GM18868 (cell line): ENCODE data around the gene GGT7.
"Not testable (repeated sequence)": the region's sequence is repeated elsewhere in the genome, so short reads cannot be mapped to it uniquely, and the experiment has no call there.

Source experiments
- ATAC-seq: cut with Tn5 transposase; IDR thresholded peaks from one replicate; pipeline ENCODE4 v1.9.1; 2021; ENCODE audit warnings: mild to moderate bottlenecking, moderate library complexity; ENCODE audit not compliant: unreplicated experiment

The GGT7 gene

DNA sequence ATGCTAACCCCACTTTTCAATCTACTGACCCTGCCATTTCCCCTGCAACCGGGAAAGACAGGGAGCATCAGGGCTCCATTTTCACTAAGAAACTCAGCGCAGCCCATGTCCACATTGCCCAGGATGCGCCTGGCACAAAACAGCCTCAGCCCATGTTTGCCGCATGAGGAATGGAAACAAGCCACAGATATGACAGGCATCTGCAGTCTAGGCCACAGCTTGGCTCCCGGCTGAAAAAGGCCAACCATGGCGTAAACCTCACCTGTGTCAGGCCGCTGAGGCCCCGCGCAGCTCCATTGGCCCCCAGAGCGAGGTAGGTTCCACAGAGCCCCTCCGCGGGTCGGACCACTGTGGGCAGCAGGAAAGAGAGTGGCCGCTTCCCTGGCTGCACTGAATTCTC lies 21.7 kb downstream of the GGT7 start:
- no peak for ATAC-seq

GRCh38 chr20:34849778-34850177 lies 22.9 kb downstream of the GGT7 start:
- ATAC-seq, result no peak

GRCh38 chr20:34848597-34848996 lies 24.1 kb downstream of the GGT7 start:
- no peak for ATAC-seq

GRCh38 chr20:34843421-34843820 lies 29.2 kb downstream of the GGT7 start:
- no peak for ATAC-seq

- ATAC-seq, result no peak
Measured at GRCh38 chr20:34842143-34842542, 30.5 kb downstream of the GGT7 start.

GRCh38 chr20:34834459-34834893 lies 38.2 kb downstream of the GGT7 start:
- no peak for ATAC-seq

- no peak for ATAC-seq
Measured at GRCh38 chr20:34831936-34832335, 40.7 kb downstream of the GGT7 start.

DNA sequence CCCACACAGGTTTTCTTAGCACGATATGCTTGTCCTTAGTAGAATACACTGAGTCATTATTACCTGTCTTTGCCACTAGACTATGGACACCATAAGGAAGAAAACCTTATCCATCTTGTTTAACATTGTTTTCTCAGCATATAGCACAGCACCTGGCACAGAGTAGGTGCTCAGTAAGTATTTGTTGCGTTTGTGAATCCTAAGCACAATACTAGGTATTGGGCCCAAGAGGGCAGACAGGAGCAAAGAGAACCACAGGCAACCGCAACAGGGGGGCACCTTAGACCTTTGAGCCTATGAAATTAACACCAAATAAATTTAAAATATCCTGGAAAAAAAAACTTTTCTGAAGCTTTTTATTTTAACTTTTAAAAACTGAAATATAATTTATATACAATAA lies 43.5 kb downstream of the GGT7 start:
- no peak for ATAC-seq

DNA sequence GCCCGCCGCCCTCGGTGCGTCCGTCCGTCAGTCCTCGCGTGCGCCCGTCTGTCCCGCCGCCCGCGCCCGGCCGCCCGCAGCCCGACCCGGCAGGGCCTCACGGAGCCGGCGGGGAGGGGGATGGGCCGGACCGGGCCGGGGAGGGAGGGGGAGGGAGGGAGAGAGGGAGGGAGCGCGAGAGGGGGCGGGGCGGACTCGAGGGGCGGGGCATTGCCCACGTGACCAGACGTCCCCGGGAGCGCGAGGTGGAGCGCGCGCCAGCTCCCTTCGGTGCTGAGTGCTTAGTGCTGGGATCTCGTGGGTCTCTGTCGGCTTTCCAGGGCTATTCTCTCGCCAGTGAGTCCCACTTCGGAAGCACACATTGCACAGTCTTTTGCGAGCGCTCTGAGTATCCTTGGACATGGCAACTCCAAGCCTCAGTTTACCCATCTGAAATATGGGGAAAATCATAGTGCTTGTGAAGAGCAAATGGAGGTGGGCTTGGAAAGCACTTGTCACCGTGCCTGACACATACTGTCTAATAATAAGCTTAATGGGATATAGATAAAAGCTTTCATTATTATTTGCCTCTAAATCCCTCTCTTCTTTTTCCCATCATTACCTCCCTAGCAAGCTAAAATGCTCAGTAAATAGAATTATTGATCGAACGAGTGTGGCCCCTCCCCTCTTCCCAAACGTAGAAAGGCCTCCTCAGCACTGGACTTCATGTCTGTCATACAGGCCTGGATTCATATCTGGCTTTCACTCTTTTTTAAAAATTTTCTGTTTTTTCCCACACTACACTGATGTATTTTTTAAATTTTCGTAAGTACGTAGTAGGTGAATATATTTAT lies 46.9 kb downstream of the GGT7 start, which contains the start of gene NCOA6:
Gene NCOA6, minus strand, starts transcription at position 122 of the 833 bp plus-strand sequence. CDS start 43,296 bp downstream, outside the sequence.
- ATAC-seq, result peak; percentile 47

- peak; percentile 79 for ATAC-seq
Measured at GRCh38 chr20:34824806-34825529, 47.7 kb downstream of the GGT7 start.

DNA sequence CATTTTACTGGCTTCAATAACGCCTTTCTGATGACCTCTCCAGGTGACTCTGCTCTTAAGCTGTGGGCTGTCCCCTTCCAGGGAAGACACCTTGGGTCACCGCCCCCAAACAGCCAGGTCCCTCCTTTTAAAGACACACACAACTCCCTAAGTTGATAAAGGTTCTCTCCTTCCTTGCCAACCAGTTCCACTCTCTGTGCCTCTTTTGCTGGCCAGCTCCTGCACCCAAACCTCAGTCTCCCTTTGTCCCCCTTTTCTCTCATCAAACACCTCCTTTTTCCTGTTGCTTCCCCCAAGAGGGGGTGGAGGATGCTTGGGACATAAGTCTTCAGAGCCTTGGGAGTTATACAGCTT lies 48.2 kb downstream of the GGT7 start:
- ATAC-seq, result peak; percentile 55

DNA sequence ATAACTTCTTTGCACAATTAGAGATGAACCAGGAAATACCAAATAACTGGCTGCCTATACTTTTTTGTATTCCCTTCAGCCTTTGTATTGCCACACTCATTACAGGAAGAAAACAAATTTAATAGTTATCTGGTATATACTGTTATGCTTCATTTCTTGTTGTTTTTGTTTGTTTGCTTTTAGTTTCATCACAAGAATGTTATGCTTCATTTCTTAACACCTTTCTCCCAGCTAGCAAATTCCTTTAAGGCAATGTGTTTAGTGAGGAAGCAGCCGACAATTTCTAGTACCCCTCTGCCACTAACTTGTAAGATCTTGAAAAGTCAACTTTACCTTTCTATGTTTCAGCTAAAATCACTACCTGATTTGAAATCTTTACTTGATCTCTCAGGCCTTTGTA lies 48.6 kb downstream of the GGT7 start:
- ATAC-seq, result no peak

DNA sequence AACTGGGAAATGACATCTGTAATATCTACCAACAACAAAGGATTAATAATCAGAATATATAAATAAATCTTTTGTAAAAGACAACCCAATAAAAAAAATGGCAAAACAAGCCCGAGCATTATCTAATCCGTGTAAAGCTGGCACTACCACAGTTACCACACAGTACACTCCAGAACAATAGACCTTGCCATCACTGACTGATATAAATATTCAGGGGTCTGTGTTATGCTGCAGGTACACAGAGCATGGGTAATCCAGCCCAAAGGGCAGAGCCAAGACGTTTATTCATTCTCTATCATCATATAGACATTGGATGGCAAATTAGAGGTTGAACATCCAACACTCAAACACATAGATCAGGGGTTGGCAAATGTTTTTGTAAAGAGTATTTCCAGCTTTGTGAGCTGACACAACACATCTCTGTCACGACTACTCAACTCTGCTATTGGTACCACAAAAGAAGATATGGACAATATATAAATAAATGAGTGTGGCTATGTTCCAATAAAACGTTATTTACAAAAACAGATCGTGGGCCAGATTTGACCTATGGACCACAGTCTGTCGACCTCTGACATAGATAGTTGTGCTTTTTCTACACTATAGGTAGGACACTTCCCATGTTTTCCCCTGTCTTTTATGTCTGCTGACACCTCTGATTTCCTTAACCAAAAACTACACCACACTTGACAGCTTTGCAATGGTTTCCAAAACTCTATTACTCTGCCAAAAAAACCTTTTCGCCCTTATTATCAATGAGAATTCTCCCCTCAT lies 51.7 kb downstream of the GGT7 start:
- ATAC-seq, result no peak

DNA sequence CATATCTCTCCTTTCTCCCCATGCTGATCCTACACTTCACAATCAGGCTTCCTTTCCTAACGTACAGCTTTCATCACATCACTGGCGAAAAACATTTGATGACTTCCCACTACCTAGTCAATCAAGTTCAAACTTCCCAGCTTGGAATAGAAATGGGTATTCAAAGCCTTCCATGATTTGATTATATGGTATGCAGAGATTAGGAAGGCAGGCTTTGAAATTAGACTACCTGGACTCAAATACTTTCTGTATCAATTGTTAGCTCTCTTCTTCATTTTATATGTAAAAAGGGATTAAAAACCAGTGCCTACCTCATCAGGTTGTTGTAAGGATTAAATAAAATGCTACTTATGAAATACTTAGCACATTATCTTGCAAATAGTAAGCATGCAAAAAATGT lies 54.9 kb downstream of the GGT7 start:
- no peak for ATAC-seq

- ATAC-seq, result no peak
Measured at GRCh38 chr20:34817072-34817471, 55.6 kb downstream of the GGT7 start.

GRCh38 chr20:34815636-34816035 lies 57.0 kb downstream of the GGT7 start:
- no peak for ATAC-seq

DNA sequence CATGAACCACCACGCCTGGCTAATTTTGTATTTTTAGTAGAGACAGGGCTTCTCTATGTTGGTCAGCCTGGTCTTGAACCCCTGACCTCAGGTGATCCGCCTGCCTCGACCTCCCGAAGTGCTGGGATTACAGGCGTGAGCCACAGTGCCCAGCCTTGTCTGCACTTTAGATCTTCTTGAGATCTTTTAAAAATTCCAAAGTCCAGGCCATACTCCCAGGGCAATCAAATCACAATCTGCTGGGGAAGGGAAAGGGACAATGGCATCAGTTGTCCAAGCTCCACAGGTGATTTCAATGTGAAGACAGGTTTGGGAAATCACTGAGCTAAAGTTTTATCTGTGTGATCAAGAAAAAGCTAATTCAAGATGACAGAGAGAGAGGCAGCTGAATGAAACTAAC lies 64.1 kb downstream of the GGT7 start:
- ATAC-seq, result no peak

DNA sequence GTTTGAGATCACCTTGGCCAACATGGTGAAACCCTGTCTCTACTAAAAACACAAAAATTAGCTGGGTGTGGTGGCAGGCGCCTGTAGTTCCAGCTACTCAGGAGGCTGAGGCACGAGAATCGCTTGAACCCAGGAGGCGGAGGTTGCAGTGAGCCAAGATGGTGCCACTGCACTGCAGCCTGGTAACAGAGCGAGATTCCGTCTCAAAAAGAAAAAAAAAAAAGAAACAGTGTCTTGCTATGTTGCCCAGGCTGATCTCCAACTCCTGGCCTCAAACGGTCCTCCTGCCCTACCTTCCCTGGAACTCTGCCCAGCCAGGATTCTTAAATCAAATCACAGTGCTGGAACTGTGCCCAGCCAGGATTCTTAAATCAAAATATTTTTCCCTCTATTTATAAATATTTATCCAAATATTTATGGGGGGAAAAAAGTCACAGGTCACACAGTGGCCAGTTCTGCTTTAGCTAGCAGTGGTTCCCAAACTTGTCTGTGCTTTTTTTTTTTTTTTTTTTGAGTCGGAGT lies 64.7 kb downstream of the GGT7 start:
- ATAC-seq, result not testable (repeated sequence)

- no peak for ATAC-seq
Measured at GRCh38 chr20:34806255-34806654, 66.4 kb downstream of the GGT7 start.

DNA sequence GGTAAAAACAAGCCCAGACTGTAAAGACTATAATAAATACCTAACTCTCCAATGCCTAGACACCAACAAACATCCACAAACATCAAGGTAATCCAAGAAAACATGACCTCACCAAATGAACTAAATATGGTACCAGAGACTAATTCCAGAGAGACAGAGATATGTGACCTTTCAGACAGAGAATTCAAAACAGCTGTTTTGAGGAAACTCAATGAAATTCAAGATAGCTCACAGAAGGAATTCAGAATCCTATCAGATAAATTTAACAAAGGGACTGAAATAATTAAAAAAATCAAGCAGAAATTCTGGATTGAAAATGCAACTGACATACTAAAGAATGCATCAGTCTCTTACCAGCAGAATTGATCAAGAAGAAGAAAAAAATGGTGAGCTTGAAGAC lies 73.8 kb downstream of the GGT7 start:
- no peak for ATAC-seq

DNA sequence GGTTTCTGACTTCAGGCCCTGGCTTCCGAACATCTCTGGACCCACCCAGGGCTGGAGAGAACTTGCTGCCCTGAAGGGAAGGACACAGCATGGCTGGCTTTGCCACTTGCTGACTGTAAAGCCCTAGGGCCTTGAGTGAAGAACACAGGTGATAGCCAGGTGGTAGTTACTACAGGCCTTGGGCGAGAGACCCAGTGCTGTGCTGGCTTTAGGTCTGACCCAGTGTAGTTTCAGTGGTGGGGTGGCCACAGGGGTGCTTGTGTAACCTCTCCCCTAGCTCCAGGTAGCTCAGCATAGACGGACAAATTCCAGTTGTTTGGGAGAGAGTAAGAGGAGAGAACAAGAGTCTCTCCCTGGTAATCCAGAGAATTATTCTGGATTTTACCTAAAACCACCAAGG lies 74.3 kb downstream of the GGT7 start:
- no peak for ATAC-seq
